ENCODE data around the gene COL20A1. TPM values are rescaled to one million over a fixed set of nuclear protein-coding genes. Genes with fewer than 3 reads are reported as not detected.

The COL20A1 gene
- total RNA-seq, 1 donor from 2014 or later: 5.0 TPM

GRCh38 chr20:63246490-63247288 lies 46.3 kb upstream of the COL20A1 start:
- Histone ChIP-seq H4K20me1 (ENCODE audit: insufficient read depth, low read length) (no peaks in the 10 kb centered on the region), H3K27me3 (ENCODE audit: insufficient read depth, low read length) (no peaks in the 10 kb centered on the region), H3K36me3 (ENCODE audit: insufficient read depth, low read length) (no peaks in the 10 kb centered on the region), H3K79me2 (ENCODE audit: insufficient read depth, low read length) (no peaks in the 10 kb centered on the region), H3K9me3 (ENCODE audit: insufficient read depth, low read depth, low read length) (no peaks in the 10 kb centered on the region), H3K4me2 (ENCODE audit: low read length) (no peak overlapping the region), H2AFZ (ENCODE audit: low read depth, low read length) (no peak overlapping the region), H3K9ac (ENCODE audit: low read length) (no peak overlapping the region), H3K4me1 (ENCODE audit: insufficient read depth, low read length) (no peaks in the 10 kb centered on the region), H3K4me3 (ENCODE audit: insufficient read depth, low read depth, low read length) (no peak overlapping the region), H3K27ac (ENCODE audit: low read depth, low read length) (no peak overlapping the region)
- H3K9me3 Mint-ChIP-seq (ENCODE audit: unreplicated experiment): peaks cover 1% of the 10 kb centered on the region
- TF ChIP-seq CTCF (IDR thresholded peaks at IDR 0.05; ENCODE audit: insufficient read depth, low read depth, low read length) (no peak), EZH2 (IDR thresholded peaks at IDR 0.05; ENCODE audit: insufficient read depth, low read length) (no peak)
- H3K4me1 Mint-ChIP-seq (ENCODE audit: low read depth, unreplicated experiment): peaks cover 11% of the 10 kb centered on the region
- FAIRE-seq (no peak), DNase-seq (ENCODE audit: low read depth) (no peak)
- H3K36me3 Mint-ChIP-seq (ENCODE audit: low read depth, unreplicated experiment): peaks cover 17% of the 10 kb centered on the region
- H3K27ac Mint-ChIP-seq (ENCODE audit: unreplicated experiment): no peak overlapping the region
- peaks cover 5% of the 10 kb centered on the region for H3K27me3 Mint-ChIP-seq (ENCODE audit: low read depth, unreplicated experiment)
- H3K4me3 Mint-ChIP-seq (ENCODE audit: unreplicated experiment): no peak overlapping the region

- no peak overlapping the region for H3K4me3 ChIP-seq (ENCODE audit: insufficient read depth, low read depth, low read length)
- H3K4me3 Mint-ChIP-seq (ENCODE audit: unreplicated experiment): no peak overlapping the region
- H3K27ac Mint-ChIP-seq (ENCODE audit: unreplicated experiment): no peak overlapping the region
- peaks cover 6% of the 10 kb centered on the region for H3K27me3 Mint-ChIP-seq (ENCODE audit: low read depth, unreplicated experiment)
- H3K9me3 Mint-ChIP-seq (ENCODE audit: unreplicated experiment): peaks cover 1% of the 10 kb centered on the region
- no peaks in the 10 kb centered on the region for H3K36me3 ChIP-seq (ENCODE audit: insufficient read depth, low read length)
- no peaks in the 10 kb centered on the region for H3K9me3 ChIP-seq (ENCODE audit: insufficient read depth, low read depth, low read length)
- H3K27ac ChIP-seq (ENCODE audit: low read depth, low read length): no peak overlapping the region
- no peak for TF ChIP-seq EZH2 (IDR thresholded peaks at IDR 0.05; ENCODE audit: insufficient read depth, low read length)
- no peak for TF ChIP-seq CTCF (IDR thresholded peaks at IDR 0.05; ENCODE audit: insufficient read depth, low read depth, low read length)
- FAIRE-seq (no peak), DNase-seq (ENCODE audit: low read depth) (no peak)
- H4K20me1 ChIP-seq (ENCODE audit: insufficient read depth, low read length): no peaks in the 10 kb centered on the region
- no peak overlapping the region for H3K9ac ChIP-seq (ENCODE audit: low read length)
- peaks cover 16% of the 10 kb centered on the region for H3K4me1 Mint-ChIP-seq (ENCODE audit: low read depth, unreplicated experiment)
- no peaks in the 10 kb centered on the region for H3K79me2 ChIP-seq (ENCODE audit: insufficient read depth, low read length)
- no peaks in the 10 kb centered on the region for H3K4me1 ChIP-seq (ENCODE audit: insufficient read depth, low read length)
- H3K27me3 ChIP-seq (ENCODE audit: insufficient read depth, low read length): peaks cover 3% of the 10 kb centered on the region
- H3K36me3 Mint-ChIP-seq (ENCODE audit: low read depth, unreplicated experiment): peaks cover 13% of the 10 kb centered on the region
- H3K4me2 ChIP-seq (ENCODE audit: low read length): no peak overlapping the region
- no peak overlapping the region for H2AFZ ChIP-seq (ENCODE audit: low read depth, low read length)
These were observed 45.2 kb upstream of the COL20A1 start for GRCh38 chr20:63247671-63248228.
